GM12878 (cell line): ENCODE measurements around the gene TECR. TPM values are rescaled to one million over a fixed set of nuclear protein-coding genes. Genes with fewer than 3 reads are reported as not detected.
"Not testable (repeated sequence)": the region's sequence is repeated elsewhere in the genome, so short reads cannot be mapped to it uniquely, and the experiment has no call there.

Experiments used
- ATAC-seq: fragments of 200-7000 bp; cut with Tn5 transposase; 3 replicates; pipeline ENCODE4 v1.9.1; 2020; ENCODE audit warnings: mild to moderate bottlenecking, moderate library complexity
- BruUV-seq: library from RNA; stranded (reverse); fragments of 400-500 nt; replicated peaks from 2 replicates; lab custom pipeline; 2021; lab: Mats Ljungman, UMichigan
- CTCF ChIA-PET: fragments of 300-600 bp; sonication (Branson Sonifier 250); formaldehyde crosslinking; extraction: SDS; loops from one replicate; lab custom pipeline; 2021; ENCODE audit warnings: inconsistent platforms; lab: Yijun Ruan, JAX
- POLR2A ChIA-PET: fragments of 350-600 bp; formaldehyde crosslinking; extraction: SDS; loops from one replicate; lab custom pipeline; 2021; ENCODE audit warnings: inconsistent platforms; lab: Charles Lee
- RAD21 ChIA-PET: fragments of 300-600 bp; sonication (Branson Sonifier 250); formaldehyde crosslinking; loops from one replicate; lab custom pipeline; 2023; ENCODE audit warnings: antibody characterized with exemption; ENCODE audit not compliant: unreplicated experiment; lab: Charles Lee
- SMC1A ChIA-PET: fragments of 300-600 bp; sonication (Branson Sonifier 250); formaldehyde crosslinking; loops from one replicate; lab custom pipeline; 2023; ENCODE audit not compliant: unreplicated experiment, uncharacterized antibody; lab: Charles Lee
- DNase-seq: peaks from one replicate; pipeline ENCODE4 v3.0.0-alpha.2; 2011; ENCODE audit warnings: low read depth, low spot score
- FAIRE-seq: peaks from 3 replicates; lab custom pipeline; 2011; peaks lifted over from hg19 to GRCh38; lab: Jason Lieb, UNC
- H2AFZ ChIP-seq: 2 replicates; pipeline ENCODE4 v1.6.0; 2011; ENCODE audit warnings: low read depth, low read length, control low read depth; ENCODE audit not compliant: control insufficient read depth
- H3K27ac ChIP-seq: 2 replicates; pipeline ENCODE4 v1.5.1; 2011; ENCODE audit warnings: control low read depth; ENCODE audit not compliant: control insufficient read depth, insufficient read depth
- H3K27me3 ChIP-seq, 2 experiments: replicated peaks in 1 of 2; 2 replicates each; pipeline versions ENCODE4 v1.6.0 to v1.6.1; 2011; ENCODE audit warnings: low read length in 1 of 2; ENCODE audit not compliant: control insufficient read depth in 2 of 2, insufficient read depth in 2 of 2
- H3K36me3 ChIP-seq, 2 experiments: 2 replicates each; pipeline ENCODE4 v1.5.1; 2011; ENCODE audit warnings: low read length in 1 of 2; ENCODE audit not compliant: control insufficient read depth in 2 of 2, insufficient read depth in 2 of 2
- H3K4me1 ChIP-seq: 2 replicates; pipeline ENCODE4 v1.6.1; 2011; ENCODE audit warnings: mild to moderate bottlenecking, low read length, moderate library complexity, mixed read lengths; ENCODE audit not compliant: control insufficient read depth, insufficient read depth
- H3K4me2 ChIP-seq: 2 replicates; pipeline ENCODE4 v1.6.0; 2011; ENCODE audit warnings: control low read depth; ENCODE audit not compliant: control insufficient read depth, insufficient read depth
- H3K4me3 ChIP-seq: fragments of 200-600 bp; sonication (generic); 2 replicates; pipeline ENCODE4 v1.5.1; 2016
- H3K79me2 ChIP-seq: 2 replicates; pipeline ENCODE4 v1.6.0; 2011; ENCODE audit warnings: low read length; ENCODE audit not compliant: control insufficient read depth, insufficient read depth
- H3K9ac ChIP-seq: 2 replicates; pipeline ENCODE4 v1.8.0; 2011; ENCODE audit warnings: low read length, control low read depth, mixed read lengths; ENCODE audit not compliant: control insufficient read depth, insufficient read depth
- H3K9me3 ChIP-seq: replicated peaks from 3 replicates; pipeline ENCODE4 v1.5.1; 2011; ENCODE audit warnings: mild to moderate bottlenecking, low read length; ENCODE audit not compliant: control insufficient read depth, insufficient read depth
- H4K20me1 ChIP-seq: 2 replicates; pipeline ENCODE4 v1.6.0; 2011; ENCODE audit not compliant: control insufficient read depth, insufficient read depth
- ASH2L ChIP-seq: fragments of 300-600, 200-600 bp; sonication (generic); IDR thresholded peaks from 2 replicates; pipeline ENCODE4 v1.6.1; 2017; ENCODE audit warnings: low read depth, mild to moderate bottlenecking, borderline replicate concordance
- BACH1 ChIP-seq: fragments of 450-650 bp; IDR thresholded peaks from 2 replicates; pipeline ENCODE4 v1.6.1; 2017; ENCODE audit warnings: mild to moderate bottlenecking, borderline replicate concordance
- BMI1 ChIP-seq: fragments of 450-650 bp; IDR thresholded peaks from 2 replicates; pipeline ENCODE4 v1.6.1; 2016; ENCODE audit warnings: mild to moderate bottlenecking, moderate library complexity, borderline replicate concordance
- CREB1 ChIP-seq: IDR thresholded peaks from 2 replicates; pipeline ENCODE4 v1.6.1; 2012; ENCODE audit warnings: low read depth, mild to moderate bottlenecking, inconsistent platforms
- EED ChIP-seq: sonication (generic); IDR thresholded peaks from 2 replicates; pipeline ENCODE4 v1.6.1; 2016; ENCODE audit warnings: antibody characterized with exemption, low read depth
- IKZF1 ChIP-seq: fragments of 450-650 bp; conservative IDR thresholded peaks from 2 replicates; pipeline ENCODE4 v1.6.1; 2017; ENCODE audit warnings: antibody characterized with exemption, mild to moderate bottlenecking
- IKZF2 ChIP-seq, 2 experiments: fragments of 450-650 bp; IDR thresholded peaks; 2 replicates each; pipeline ENCODE4 v1.6.1; 2017; ENCODE audit warnings: mild to moderate bottlenecking in 2 of 2, moderate library complexity in 2 of 2
- JUND ChIP-seq: IDR thresholded peaks from 2 replicates; pipeline ENCODE4 v1.6.1; 2012; ENCODE audit warnings: low read depth, mild to moderate bottlenecking, low read length, improper control_type of control experiment, moderate library complexity
- NR2C2 ChIP-seq: IDR thresholded peaks from 2 replicates; pipeline ENCODE4 v1.6.1; 2011; ENCODE audit warnings: borderline replicate concordance, low read depth; ENCODE audit not compliant: control insufficient read depth, insufficient read length
- POU2F2 ChIP-seq: IDR thresholded peaks from 3 replicates; pipeline ENCODE4 v1.6.1; 2011; ENCODE audit warnings: low read depth, mild to moderate bottlenecking, low read length, borderline replicate concordance
- SIX5 ChIP-seq: IDR thresholded peaks from 2 replicates; pipeline ENCODE4 v1.6.1; 2011; ENCODE audit warnings: mild to moderate bottlenecking, low read depth, low read length, moderate library complexity; ENCODE audit not compliant: severe bottlenecking
- SMC3 ChIP-seq: IDR thresholded peaks from 2 replicates; pipeline ENCODE4 v1.6.1; 2011; ENCODE audit warnings: low read length, improper control_type of control experiment, borderline replicate concordance
- TARDBP ChIP-seq: IDR thresholded peaks from 2 replicates; pipeline ENCODE4 v1.6.1; 2016; ENCODE audit warnings: borderline replicate concordance
- ZSCAN29 ChIP-seq: fragments of 450-650 bp; IDR thresholded peaks from 2 replicates; pipeline ENCODE4 v1.6.1; 2017; ENCODE audit warnings: mild to moderate bottlenecking, moderate library complexity
- WGBS: methylation state at CpG from one replicate; pipeline ENCODE4 v1.1.6; 2016; ENCODE audit warnings: low lambda C conversion rate; ENCODE audit not compliant: insufficient replicate concordance, insufficient coverage; ENCODE audit errors: missing lambda C conversion rate; 5-methylcytosine and 5-hydroxymethylcytosine counted together
- in situ Hi-C: fragments of 300-500 bp; cut with MboI; formaldehyde crosslinking; loops from 9 replicates; pipeline ENCODE4 v1.14.3; 2018; ENCODE audit warnings: mixed read lengths
- intact Hi-C: fragments of 100-400 bp; cut with micrococcal nuclease; formaldehyde crosslinking; loops from one replicate; pipeline ENCODE4 v1.14.2; 2022; ENCODE audit not compliant: unreplicated experiment
- polyA plus RNA-seq, 11 experiments: library from polyadenylated mRNA; depleted of rRNA in 4 of 11; unstranded in 6 of 11; stranded (reverse) in 5 of 11; fragments of >200 nt; fragmentation: Nextera tagmentation in 4 of 11; fragmentation: Illumina TruSeq in 1 of 11; extraction: Ambion mirVana in 4 of 11; extraction: Trizol in 1 of 11; gene quantifications; 1 replicate in 1 of 11; 2 replicates in 10 of 11; pipeline versions ENCODE4 v1.2.1 to v1.2.3, GENCODE V29; 2011 to 2016; ENCODE audit warnings: inconsistent platforms in 2 of 11, missing spikeins in 2 of 11, low read depth in 1 of 11
- total RNA-seq, 4 experiments: library from RNA; depleted of rRNA in 3 of 4; stranded (reverse); fragments of >200 nt in 3 of 4; fragmentation: Illumina TruSeq in 1 of 4; extraction: Trizol in 1 of 4; gene quantifications; 2 replicates each; pipeline versions ENCODE4 v1.2.1 to v1.2.3, GENCODE V29; 2013 to 2021
- TF ChIP-seq, protein P1 (sequence below): fragments of 450-650 bp; IDR thresholded peaks from 2 replicates; pipeline ENCODE4 v1.6.1; 2017; ENCODE audit warnings: low read depth, mild to moderate bottlenecking, moderate library complexity

TECR gene
- total and polyA plus RNA-seq, 10 of the 15 experiments (the other 5 are each of a cell fraction or from before 2014, with no cell fraction given): 9.6 to 157 (median 64.2) TPM

- in situ Hi-C loops: no loop called here
- intact Hi-C loops: no loop called here
- WGBS: 98% methylated on average over 19 of the region's 19 CpGs
- FAIRE-seq (no peak), ATAC-seq (no peak), DNase-seq (no peak)
- Histone ChIP-seq H4K20me1 (no peaks in the 10 kb centered on the region), H3K4me3 (no peak overlapping the region), H3K27ac (no peak overlapping the region), H3K9ac (no peak overlapping the region), H3K4me1 (no peaks in the 10 kb centered on the region), H3K4me2 (no peak overlapping the region), H3K79me2 (peaks cover 1% of the 10 kb centered on the region), H3K9me3 (no peaks in the 10 kb centered on the region), H3K36me3 (no peaks in the 10 kb centered on the region; a peak in 2 of 4 replicates), H3K27me3 (no peaks in the 10 kb centered on the region), H2AFZ (no peak overlapping the region)
- ChIA-PET SMC1A (no interaction called here), RAD21 (no interaction called here), POLR2A (no interaction called here), CTCF (interaction anchor here (0.6 kb wide), 1 partner anchor 60 kb away, joined by 3 read pairs; no protein-coding TSS in a partner anchor)
- no TSS peak for BruUV-seq
- TF ChIP-seq ASH2L (no peak), POU2F2 (no peak), TARDBP (no peak), NR2C2 (no peak), IKZF1 (no peak), CREB1 (no peak), SMC3 (no peak), IKZF2 (IDR thresholded peaks at IDR 0.05) (no peak), BACH1 (no peak), SIX5 (no peak), BMI1 (no peak), ZSCAN29 (no peak), JUND (no peak), EED (no peak)
- TF ChIP-seq, protein P1, sequence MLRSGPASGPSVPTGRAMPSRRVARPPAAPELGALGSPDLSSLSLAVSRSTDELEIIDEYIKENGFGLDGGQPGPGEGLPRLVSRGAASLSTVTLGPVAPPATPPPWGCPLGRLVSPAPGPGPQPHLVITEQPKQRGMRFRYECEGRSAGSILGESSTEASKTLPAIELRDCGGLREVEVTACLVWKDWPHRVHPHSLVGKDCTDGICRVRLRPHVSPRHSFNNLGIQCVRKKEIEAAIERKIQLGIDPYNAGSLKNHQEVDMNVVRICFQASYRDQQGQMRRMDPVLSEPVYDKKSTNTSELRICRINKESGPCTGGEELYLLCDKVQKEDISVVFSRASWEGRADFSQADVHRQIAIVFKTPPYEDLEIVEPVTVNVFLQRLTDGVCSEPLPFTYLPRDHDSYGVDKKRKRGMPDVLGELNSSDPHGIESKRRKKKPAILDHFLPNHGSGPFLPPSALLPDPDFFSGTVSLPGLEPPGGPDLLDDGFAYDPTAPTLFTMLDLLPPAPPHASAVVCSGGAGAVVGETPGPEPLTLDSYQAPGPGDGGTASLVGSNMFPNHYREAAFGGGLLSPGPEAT: no peak
Observed at GRCh38 chr19:14540741-14541525, 11.5 kb downstream of the TECR start.

DNA sequence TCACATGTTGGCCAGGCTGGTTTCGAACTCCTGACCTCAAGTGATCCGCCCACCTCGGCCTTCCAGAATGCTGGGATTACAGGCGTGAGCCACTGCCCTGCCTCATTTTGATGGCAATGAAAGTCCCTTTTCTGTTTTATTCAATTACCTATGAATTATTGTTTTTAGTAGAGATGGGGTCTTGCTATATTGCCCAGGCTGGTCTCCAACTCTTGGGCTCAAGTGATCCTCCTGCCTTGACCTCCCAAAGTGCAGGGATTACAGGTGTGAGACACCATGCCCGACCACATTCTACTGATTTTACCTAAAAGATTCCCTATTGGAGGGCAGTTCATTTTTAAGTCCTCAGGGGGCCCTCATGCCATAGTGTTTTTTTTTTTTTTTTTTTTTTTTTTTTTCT, 12.6 kb downstream of the TECR start:
- POLR2A ChIA-PET, RAD21 ChIA-PET, H3K27ac ChIP-seq, SMC1A ChIA-PET, in situ Hi-C loops, H3K79me2 ChIP-seq, ATAC-seq, H3K4me3 ChIP-seq, CTCF ChIA-PET, H3K27me3 ChIP-seq, H3K9ac ChIP-seq, DNase-seq, H3K9me3 ChIP-seq, H3K4me2 ChIP-seq, intact Hi-C loops, H4K20me1 ChIP-seq, H3K4me1 ChIP-seq, BruUV-seq, H2AFZ ChIP-seq, FAIRE-seq, H3K36me3 ChIP-seq: not testable (repeated sequence)
- WGBS: 84% methylated on average over 5 of the region's 5 CpGs
